ENCODE data around the gene PTPRU.

The PTPRU gene

GRCh38 chr1:29235955-29236711, at the start of gene PTPRU:
Gene PTPRU, plus strand, starts transcription at chr1:29236522. Its CDS starts 123 bp downstream, at chr1:29236645.
- DNase-seq (ENCODE audit: low spot score), result peak; percentile 82
- Histone ChIP-seq H3K27ac (peak within 1 kb of the TSS; percentile 39 to 93), H3K4me3 (peak within 1 kb of the TSS; percentile 94)
- peak; percentile 79 for TF ChIP-seq CTCF (IDR thresholded peaks at IDR 0.05)

GRCh38 chr1:29186707-29187106, 49.6 kb upstream of the PTPRU start:
- no peak for DNase-seq (ENCODE audit: low spot score)
- H3K27ac ChIP-seq, result no peak overlapping the region
- TF ChIP-seq CTCF (IDR thresholded peaks at IDR 0.05), result no peak

GRCh38 chr1:29190718-29191117, 45.6 kb upstream of the PTPRU start:
- Histone ChIP-seq H3K27ac (no peak overlapping the region), H3K4me3 (no peak overlapping the region)
- no peak for TF ChIP-seq CTCF (IDR thresholded peaks at IDR 0.05)
- DNase-seq (ENCODE audit: low spot score), result no peak

More at GRCh38 chr1:29186707-29187106, 49.6 kb upstream of the PTPRU start:
- H3K4me3 ChIP-seq, result no peak overlapping the region

- no peak for TF ChIP-seq CTCF (IDR thresholded peaks at IDR 0.05)
- Histone ChIP-seq H3K4me3 (no peak overlapping the region), H3K27ac (no peak overlapping the region)
- no peak for DNase-seq (ENCODE audit: low spot score)
Measured at GRCh38 chr1:29193879-29194455, 42.4 kb upstream of the PTPRU start.

GRCh38 chr1:29195881-29196291, 40.4 kb upstream of the PTPRU start:
- no peak for TF ChIP-seq CTCF (IDR thresholded peaks at IDR 0.05)
- Histone ChIP-seq H3K27ac (no peak overlapping the region), H3K4me3 (no peak overlapping the region)
- DNase-seq (ENCODE audit: low spot score), result no peak

- no peak for DNase-seq (ENCODE audit: low spot score)
- no peak for TF ChIP-seq CTCF (IDR thresholded peaks at IDR 0.05)
- no peak overlapping the region for H3K4me3 ChIP-seq
- H3K27ac ChIP-seq, result no peak overlapping the region
Measured at GRCh38 chr1:29196863-29197589, 39.3 kb upstream of the PTPRU start.

All from coronary artery (tissue), 2 donors.